Measurements from ENCODE around the gene PRKRA.

Gene PRKRA

DNA sequence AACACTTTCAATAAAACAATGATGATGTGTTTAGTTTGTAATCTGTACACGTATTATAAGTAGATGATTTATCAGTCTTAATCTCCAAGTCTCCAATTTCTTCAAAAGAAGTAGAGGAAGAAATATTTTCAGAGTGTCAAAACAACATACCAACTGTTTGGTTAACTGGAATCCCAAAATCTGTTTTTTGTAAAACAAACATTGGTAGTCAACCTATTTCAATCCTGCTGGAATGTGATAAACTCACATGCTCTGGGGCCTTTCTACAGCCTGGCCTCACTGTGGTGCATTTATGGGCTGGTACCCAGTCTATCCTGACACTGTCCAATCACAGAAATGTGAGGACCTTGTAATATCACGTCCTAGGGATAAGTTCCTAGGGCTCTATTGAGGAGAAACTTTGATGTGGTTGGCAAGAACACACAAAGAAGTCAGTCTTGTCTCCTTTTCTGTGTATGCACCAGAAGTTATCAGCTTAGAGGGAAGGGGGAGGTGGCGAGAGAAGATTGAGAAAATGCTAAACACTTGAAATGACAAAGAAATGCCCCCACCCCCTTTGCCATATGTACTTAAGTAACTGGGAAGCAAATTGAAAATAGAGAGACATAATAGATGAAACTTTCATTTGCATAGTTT is 47.2 kb downstream of the PRKRA start:
- ChIA-PET POLR2A (interaction anchor here (1.8 kb wide), 1 partner anchor 10 kb away, joined by 8 read pairs; no protein-coding TSS in a partner anchor), CTCF (interaction anchor here (0.9 to 7.0 kb wide), 5 partner anchors 11 to 419 kb away, joined by 3 to 74 read pairs (median 38); partner anchors contain the start of gene RBM45)

DNA sequence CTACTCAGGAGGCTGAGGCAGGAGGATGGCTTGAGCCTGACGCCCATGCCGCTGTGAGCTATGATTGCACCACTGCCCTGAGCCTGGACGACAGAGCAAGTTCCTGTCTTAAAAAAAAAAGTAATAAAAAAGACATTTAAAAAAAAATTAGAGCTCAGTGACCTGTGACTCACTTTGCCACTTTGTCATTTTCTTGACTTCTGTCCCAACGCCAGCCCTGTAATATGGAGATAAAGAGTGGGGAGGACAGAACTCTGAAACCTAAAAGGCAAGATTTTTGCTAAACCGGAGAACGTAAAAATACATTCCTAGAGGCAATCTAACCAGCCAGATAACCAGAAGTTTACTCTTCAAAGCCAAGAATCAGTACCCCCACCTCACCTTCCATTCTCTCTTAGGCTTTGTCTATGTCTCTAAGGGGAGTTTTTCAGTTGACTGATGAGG is 49.0 kb downstream of the PRKRA start:
- TF ChIP-seq, protein P1, sequence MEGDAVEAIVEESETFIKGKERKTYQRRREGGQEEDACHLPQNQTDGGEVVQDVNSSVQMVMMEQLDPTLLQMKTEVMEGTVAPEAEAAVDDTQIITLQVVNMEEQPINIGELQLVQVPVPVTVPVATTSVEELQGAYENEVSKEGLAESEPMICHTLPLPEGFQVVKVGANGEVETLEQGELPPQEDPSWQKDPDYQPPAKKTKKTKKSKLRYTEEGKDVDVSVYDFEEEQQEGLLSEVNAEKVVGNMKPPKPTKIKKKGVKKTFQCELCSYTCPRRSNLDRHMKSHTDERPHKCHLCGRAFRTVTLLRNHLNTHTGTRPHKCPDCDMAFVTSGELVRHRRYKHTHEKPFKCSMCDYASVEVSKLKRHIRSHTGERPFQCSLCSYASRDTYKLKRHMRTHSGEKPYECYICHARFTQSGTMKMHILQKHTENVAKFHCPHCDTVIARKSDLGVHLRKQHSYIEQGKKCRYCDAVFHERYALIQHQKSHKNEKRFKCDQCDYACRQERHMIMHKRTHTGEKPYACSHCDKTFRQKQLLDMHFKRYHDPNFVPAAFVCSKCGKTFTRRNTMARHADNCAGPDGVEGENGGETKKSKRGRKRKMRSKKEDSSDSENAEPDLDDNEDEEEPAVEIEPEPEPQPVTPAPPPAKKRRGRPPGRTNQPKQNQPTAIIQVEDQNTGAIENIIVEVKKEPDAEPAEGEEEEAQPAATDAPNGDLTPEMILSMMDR (IDR thresholded peaks at IDR 0.05; ENCODE audit: insufficient read depth, low read length, missing control alignments) = no peak
- CTCF ChIA-PET = interaction anchor here (1.1 to 7.0 kb wide), 5 partner anchors 9 to 270 kb away, joined by 3 to 74 read pairs (median 7); no protein-coding TSS in a partner anchor
- POLR2A ChIA-PET = no interaction called here
- no peak for DNase-seq (ENCODE audit: low read depth, low spot score)
- H3K4me3 ChIP-seq (ENCODE audit: low read depth, low read length) = no peak overlapping the region

More for the DNA sequence above, 47.2 kb downstream of the PRKRA start:
- TF ChIP-seq, protein P1 (IDR thresholded peaks at IDR 0.05; ENCODE audit: insufficient read depth, low read length, missing control alignments) = no peak
- DNase-seq (ENCODE audit: low read depth, low spot score) = no peak
- no peak overlapping the region for H3K4me3 ChIP-seq (ENCODE audit: low read depth, low read length)

DNA sequence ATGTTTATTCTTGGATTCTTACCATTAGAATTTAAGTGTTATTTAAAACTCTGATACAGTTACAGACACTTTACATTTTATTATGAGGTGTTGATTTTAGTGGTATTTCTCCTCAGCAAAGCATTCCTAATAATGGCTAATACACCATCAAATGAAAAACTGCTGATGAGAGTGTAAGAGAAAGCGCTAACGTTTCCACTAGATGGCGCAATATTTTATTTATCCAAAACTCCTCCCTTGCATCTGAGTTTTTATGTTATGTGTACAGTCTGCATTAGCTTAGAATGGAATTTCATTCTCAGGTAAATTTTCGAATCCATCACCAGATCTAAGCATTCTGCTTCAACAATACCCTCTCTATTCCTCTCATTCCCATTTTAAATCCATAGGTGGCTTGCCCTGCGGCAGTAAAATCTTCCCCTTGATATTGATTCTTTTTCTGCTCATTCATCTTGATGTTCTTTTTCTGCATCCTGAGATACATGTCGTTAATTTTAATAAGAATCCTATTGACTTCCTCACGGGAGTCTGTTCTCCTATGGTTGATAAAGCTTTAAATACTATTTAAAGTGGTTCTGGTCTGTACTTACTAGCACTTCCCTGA is 53.9 kb downstream of the PRKRA start:
- H3K4me3 ChIP-seq (ENCODE audit: low read depth, low read length) = no peak overlapping the region
- CTCF ChIA-PET = interaction anchor here (0.7 to 7.1 kb wide), 26 partner anchors 9 to 285 kb away, joined by 3 to 101 read pairs (median 4); partner anchors contain the start of gene RBM45
- TF ChIP-seq, protein P1 (IDR thresholded peaks at IDR 0.05; ENCODE audit: insufficient read depth, low read length, missing control alignments) = peak; percentile 42
- DNase-seq (ENCODE audit: low read depth, low spot score) = no peak
- POLR2A ChIA-PET = no interaction called here

DNA sequence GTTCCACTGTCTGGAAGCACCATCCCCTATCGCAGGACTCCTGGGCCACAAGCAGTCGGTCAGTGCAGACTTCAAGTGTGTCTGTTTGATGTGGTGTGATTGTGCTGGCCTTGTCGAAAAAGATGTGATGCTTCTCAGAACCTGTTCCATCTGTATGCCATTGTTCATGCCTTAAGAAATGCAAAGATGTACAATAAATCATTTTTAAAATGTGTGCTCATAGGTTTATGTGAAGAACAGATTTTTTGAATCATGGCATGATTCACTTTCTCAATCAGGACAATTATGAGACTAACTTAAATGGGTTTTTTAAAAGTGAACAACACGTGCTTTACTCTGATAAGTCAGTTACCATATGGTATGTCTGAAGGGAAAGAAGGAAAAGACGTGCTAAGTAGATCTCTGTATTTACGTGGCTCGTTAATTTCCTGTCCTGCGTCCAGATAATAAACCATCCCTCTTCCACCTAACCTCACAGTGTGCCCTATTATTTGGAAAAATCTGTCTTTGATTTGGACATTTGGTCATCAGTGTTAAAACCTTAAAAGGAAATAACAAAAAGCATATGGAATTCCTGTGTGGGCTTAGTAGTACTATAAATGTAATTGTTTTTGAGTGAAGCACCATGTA is 54.9 kb downstream of the PRKRA start:
- DNase-seq (ENCODE audit: low read depth, low spot score) = no peak
- ChIA-PET CTCF (interaction anchor here (1.1 to 7.1 kb wide), 19 partner anchors 7 to 284 kb away, joined by 3 to 101 read pairs (median 5); partner anchors contain the start of gene RBM45), POLR2A (no interaction called here)
- no peak overlapping the region for H3K4me3 ChIP-seq (ENCODE audit: low read depth, low read length)
- TF ChIP-seq, protein P1 (IDR thresholded peaks at IDR 0.05; ENCODE audit: insufficient read depth, low read length, missing control alignments) = no peak

DNA sequence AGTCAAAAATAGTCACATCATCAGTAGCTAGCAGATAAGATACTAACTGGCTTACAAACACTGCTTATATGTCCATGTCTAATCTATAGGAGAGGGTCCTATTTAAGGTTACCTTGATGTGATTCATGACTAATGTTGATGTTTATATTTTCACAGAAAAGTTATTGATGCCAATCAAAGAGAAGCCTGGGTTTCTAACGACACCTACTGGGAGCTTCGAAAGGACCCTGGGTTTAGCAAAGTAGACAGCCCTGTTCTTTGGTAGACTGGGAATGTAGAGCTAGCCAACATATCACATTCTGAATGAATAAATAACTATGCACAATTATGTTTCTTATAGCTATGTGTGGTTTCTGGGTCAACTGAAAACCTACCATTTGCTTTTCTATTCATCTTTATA is 55.7 kb downstream of the PRKRA start:
- ChIA-PET CTCF (interaction anchor here (1.1 to 7.1 kb wide), 12 partner anchors 8 to 267 kb away, joined by 3 to 101 read pairs (median 5); no protein-coding TSS in a partner anchor), POLR2A (no interaction called here)
- DNase-seq (ENCODE audit: low read depth, low spot score) = no peak
- TF ChIP-seq, protein P1 (IDR thresholded peaks at IDR 0.05; ENCODE audit: insufficient read depth, low read length, missing control alignments) = no peak
- no peak overlapping the region for H3K4me3 ChIP-seq (ENCODE audit: low read depth, low read length)

DNA sequence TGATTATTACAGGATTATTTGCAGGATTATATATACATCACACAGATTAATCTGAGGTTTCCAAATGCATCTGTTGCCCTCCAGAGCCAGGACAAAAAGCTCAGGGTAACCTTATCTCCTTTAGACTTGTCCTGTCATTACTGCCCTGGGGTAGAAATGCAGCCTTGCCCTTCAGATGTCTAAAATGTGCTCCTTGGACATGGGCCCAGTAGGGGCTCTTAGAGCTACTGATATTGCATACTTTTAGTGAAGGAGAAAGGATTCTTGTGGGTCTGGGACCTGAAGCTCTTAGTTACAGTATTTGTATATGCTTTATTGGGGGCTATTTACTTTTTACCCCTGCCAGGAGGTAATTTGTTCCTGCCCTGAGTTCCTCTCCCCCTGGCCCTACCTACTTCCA is 56.1 kb downstream of the PRKRA start:
- no peak for DNase-seq (ENCODE audit: low read depth, low spot score)
- TF ChIP-seq, protein P1 (IDR thresholded peaks at IDR 0.05; ENCODE audit: insufficient read depth, low read length, missing control alignments) = no peak
- H3K4me3 ChIP-seq (ENCODE audit: low read depth, low read length) = no peak overlapping the region
- ChIA-PET POLR2A (no interaction called here), CTCF (interaction anchor here (1.0 to 7.1 kb wide), 12 partner anchors 9 to 266 kb away, joined by 3 to 101 read pairs (median 5); no protein-coding TSS in a partner anchor)
